RCC 7860 (cell line): Measurements from ENCODE around the gene TMEM86A.

Experiments used
- DNase-seq: peaks from one replicate; pipeline ENCODE4 v3.0.0-alpha.2; 2015; ENCODE audit warnings: low spot score
- FAIRE-seq: peaks from 2 replicates; lab custom pipeline; 2012; peaks lifted over from hg19 to GRCh38; lab: Jason Lieb, UNC

The TMEM86A gene

DNA sequence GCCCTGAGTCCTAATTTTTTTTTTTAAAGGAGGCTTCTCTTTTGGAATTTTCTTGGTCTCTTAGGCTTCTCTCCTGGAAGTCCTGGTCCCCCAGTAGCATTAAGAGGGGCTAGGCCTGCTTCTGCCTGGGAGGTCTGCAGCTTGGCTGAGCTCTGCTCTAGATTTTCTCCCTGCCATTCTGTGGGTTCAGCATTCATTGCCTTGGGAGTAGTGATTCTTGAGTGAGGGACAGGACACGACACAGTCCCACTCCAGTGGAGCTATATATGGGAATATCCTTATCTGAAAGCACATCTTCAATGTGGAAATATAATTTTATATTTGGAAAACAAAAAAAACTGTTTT lies 23.7 kb downstream of the TMEM86A start:
- no peak for FAIRE-seq
- DNase-seq = no peak

DNA sequence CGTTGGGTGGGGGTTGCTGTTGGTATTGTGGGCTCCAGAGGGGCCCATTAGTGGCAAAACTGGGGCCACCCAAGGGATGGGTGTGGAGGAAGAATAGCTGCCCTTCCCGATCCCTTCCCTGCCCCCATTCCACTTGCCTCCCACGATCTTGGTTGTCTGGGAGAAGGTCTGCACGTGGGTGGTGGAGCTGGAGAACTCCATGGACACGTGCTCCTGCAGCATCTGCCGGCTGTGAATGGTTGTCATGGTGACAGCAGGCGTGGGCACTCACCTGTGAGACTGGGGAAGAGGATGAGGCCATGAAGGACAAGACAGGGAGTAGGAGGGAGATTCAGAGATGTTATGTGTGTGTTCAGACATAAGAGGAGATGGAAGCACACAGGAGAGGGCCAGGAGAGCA lies 25.4 kb downstream of the TMEM86A start:
- DNase-seq (no peak), FAIRE-seq (no peak)

DNA sequence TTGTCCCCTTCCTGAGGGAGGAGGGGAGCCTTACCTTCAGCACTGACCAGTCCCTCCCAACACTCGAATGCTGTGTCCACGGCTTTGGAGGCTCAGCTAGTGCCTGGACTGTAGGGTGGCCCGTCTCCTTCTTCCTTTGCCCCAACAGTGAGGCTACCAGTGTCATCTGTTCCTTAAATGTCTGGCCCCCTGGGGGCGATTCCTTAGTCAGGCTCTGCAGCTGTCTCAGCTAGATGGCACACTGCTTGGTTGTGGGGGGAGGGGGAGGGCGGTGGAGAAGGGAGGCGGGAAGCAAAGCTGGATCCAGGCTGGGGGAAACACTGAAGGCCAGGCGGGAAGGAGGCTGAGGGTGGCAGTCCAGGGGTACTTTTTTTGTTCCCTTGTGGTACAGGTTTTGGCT lies 27.5 kb downstream of the TMEM86A start, which contains the start of gene IGSF22:
Gene IGSF22 (minus strand): TSS at position 149 of the 400 bp plus-strand sequence. CDS start 1,952 bp downstream, outside the sequence.
- no peak for DNase-seq
- no peak for FAIRE-seq

DNA sequence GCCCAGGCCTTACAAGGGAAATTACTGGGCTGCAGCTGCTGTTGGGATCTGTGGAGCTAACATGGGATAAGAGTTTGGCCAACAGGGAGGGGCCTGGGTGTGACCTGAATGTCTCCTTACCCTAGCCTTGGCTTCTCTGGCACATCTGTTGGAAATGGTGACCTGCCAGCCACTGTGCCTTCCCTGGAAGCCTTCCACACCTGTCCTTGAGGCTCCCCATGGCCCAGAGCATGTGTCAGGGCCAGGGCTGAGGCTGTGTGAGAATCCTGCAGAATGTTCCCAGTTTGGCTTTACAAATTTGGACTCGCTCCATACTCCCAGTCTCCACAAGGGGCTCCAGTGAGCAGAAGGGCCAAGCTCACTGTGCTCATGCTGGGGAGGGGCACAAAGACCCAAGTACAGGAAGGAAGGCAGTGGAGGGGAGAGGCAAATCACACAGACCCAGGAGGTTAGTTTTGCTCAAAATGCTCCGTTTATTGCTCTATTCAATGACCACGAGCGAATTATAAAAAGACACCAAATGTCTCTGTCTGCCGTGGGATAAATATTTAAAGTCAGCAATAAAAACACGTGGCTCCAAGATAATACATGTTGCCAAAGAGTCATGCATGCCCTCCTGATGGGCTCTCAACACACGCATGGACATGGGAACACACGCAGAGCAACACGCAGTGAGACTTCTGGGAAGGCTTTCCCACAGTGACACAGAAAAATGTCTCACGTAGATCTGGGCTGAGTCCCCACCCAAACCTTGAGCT lies 29.1 kb downstream of the TMEM86A start:
- DNase-seq (peak; percentile 20), FAIRE-seq (no peak)

DNA sequence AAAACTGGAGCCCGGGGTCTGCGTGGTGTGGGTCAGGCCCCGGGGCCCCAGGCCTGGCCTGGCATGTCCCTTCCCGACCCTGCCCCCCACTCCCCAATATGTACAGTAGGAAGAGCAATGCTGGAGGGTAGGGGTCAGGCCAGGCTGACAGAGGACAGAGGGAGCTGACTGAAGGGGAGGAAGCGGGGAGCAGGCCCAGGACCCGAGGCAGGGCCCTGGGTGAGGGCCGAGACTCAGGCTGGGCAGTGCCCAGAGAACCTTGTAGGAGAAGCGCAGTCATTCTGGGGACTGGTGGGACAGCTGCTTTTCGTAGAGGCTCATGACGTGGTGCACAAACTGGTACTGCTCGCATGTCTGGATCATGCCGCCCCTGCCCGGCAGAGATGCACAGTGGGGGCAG lies 30.1 kb downstream of the TMEM86A start:
- DNase-seq (no peak), FAIRE-seq (no peak)

DNA sequence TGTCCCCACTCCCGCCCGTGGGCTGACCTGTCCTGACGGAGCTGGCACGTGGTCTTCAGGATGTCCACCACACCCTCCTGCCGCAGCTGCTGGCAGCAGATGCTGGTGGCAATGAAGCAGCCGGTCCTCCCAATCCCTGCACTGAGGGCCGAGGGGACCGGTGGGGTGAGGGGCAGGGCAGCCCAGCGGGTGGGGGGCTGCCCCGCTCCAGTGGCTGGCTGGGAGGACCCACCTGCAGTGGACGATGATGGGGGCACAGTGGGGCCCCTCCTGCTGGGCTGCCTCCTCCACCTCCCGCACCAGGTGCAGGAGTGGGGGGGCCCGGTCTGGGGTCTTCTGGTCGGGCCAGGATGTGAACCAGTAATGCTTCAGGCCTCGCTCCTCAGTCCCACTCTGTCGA lies 30.8 kb downstream of the TMEM86A start:
- no peak for FAIRE-seq
- DNase-seq = no peak

DNA sequence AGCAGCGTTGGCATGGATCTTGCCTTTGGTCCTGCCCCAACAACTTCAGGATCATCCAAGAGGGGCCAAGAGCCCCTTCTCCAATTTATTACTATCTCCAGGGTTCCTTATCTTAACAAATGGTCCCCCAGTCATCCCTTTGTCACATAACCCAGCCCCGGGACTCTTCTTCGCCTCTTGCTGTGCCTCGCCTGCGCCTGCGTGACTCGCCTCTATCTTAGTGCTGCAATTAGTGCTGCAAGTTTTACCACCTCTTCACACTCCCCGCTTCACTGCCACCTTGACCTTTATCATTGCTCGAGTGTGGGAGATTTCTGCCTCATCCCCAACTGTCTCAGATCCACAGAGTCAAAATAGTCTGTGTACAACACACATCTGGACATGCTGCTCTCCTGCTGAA lies 31.4 kb downstream of the TMEM86A start:
- no peak for DNase-seq
- FAIRE-seq = no peak

DNA sequence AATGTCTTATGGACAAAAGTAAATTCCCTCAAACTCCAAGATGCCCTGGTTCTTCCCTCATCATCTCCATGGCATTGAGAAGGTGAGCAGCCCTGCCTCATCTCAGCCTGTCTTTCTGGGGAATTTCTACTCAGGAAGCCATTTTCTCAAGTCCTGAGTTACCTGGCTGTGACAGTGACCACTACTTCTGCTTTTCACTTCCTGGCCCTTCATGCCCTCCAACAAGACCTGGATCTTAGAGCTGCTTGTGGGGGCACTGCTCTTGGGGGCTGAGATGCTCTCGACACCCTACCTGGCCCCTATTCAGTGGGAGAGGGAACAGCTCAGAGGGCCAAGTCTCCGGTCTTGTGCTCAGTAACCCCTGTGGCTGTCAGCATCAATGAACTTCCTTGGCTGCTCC lies 32.9 kb downstream of the TMEM86A start:
- DNase-seq = no peak
- no peak for FAIRE-seq

DNA sequence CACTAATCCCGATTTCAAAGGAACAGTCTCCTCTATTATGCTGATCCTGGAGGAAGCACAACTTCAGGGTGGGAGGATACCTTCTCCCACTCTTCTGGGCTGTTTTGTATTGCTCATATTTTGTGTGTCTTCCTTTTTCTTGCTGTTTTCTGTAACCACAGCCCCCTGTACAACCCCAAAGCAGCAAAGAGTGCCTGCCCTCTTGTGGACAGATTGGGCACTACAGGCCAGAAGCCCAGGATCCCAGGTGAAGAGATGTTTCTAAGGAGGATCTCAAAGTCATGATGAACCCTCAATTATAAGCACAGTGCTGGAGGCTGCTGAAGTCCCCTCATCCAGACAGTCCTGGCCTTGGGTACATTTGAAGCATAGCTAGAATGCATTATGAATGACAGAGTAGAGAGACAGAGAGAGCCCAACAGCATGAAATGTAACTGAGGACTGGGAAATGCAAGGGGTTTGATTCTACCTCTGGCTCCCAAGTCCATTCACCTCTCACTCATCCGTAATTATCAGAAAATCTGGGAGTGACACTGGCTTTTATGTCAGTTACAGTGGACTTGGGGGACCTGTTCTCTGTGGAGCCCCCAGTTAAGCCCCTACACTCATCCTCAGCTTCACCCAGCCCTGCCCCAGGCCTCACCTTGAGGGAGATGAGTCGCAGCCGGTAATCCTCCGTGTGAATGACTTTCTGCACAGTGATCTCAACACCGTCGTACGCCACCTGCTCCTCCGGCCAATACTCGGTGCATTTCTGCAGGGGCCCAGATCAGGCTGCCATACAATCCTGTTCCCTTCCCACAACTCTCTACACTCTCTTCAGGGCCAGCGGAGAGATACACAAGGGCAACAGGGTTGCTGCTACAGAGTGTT lies 33.6 kb downstream of the TMEM86A start:
- peak; percentile 13 for DNase-seq
- no peak for FAIRE-seq

DNA sequence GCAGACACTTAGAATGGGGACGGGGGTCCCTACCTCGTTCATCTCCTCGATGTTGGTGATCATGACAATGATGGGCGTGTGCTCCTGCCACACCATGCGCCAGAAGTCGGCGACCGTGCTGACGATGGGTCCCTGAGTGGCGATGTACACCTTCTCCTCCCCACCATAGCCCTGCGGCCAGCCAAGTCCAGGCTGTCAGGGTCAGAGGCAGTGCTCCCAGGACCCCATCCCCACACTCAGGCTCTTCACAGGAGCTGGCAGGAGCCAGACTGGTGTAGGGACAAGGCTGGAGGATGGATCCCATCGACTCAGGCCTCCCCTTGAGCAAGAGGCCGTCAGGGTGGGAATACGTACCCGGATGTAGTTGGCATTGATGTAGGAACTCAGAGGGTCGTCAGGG lies 34.6 kb downstream of the TMEM86A start:
- FAIRE-seq = no peak
- no peak for DNase-seq

DNA sequence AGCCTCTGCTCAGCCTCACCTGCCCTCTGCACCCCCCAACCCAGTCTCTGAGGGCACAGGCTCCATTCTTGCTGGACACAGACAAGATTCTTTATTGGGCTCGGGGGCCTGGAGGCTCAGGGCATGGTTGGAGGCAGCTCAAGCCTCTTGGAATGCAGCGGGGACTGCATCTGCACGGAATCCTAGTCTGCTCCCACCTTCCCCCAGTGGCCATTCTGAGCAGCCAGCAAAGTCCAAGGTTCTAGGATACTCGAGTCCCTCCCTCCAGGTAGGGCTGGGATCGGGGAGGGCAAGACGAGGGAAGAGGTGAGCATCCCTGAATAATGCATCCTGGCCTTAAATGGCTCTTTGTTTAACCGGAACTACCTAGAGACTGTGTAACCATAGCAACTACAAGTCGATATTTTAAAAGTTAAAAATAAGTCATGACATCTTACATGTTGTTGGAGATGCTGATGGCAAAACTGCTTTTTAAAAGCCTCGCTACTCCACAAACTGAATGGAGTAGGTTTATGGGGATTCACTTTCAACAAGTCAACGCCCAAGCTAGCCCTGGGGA lies 38.1 kb downstream of the TMEM86A start:
- DNase-seq (no peak), FAIRE-seq (no peak)

DNA sequence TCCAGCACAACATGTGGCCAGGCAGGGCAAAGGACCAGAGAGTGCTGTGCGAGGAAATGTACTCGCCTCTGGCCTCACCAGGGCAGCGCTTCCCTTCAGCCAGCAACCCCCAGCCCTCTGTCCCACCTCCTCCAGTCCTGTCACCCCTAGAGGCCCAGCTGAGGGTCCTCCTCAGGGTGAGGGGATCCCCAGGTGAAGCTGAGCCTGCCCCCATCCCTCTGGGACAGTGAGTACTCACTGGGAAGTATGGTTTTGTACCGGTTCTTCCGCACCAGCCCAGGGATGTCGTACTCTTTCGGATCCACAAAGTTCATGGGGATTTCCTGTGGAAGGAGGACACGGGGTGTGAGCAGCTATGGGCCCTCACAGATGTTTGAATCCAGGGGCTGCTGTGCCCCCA lies 39.1 kb downstream of the TMEM86A start:
- no peak for FAIRE-seq
- DNase-seq = no peak

DNA sequence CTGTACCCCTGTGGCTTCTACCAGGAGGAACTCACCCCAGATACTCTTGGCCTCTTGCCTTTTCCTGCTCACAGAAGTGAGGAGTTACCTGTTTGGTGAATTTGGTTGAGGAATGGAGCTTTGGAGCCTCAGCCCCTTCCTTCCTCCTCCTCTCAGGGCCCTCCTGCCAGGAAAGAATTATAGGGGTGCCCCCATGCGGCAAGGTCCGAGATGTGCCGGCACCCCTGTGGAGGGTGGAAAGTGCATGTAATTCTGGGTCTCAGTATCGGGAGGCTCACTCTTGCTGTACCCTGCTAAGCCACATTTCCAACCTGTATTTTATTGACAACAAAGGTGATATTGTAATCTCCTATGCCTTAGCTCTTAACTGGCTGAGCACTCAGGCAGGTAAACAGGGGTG lies 41.1 kb downstream of the TMEM86A start:
- no peak for FAIRE-seq
- DNase-seq = no peak

DNA sequence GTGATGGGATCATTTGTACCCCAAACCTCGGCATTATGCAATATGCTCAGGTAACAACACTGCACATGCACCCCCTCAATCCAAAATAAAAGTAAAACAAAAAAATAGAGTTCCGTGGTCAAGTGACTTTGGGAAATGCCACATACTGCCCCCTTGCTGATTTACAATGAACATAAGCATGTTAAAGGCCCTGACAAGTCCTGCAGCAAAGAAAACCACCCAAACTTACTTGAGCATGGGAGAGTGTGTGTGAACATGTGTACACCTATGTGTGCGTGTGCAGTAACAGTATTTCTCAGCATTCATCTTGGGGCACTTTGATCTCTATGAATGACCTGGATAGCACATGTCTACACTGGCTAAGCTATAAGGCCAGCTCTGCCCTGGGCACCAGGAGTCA lies 43.2 kb downstream of the TMEM86A start:
- DNase-seq (no peak), FAIRE-seq (no peak)

DNA sequence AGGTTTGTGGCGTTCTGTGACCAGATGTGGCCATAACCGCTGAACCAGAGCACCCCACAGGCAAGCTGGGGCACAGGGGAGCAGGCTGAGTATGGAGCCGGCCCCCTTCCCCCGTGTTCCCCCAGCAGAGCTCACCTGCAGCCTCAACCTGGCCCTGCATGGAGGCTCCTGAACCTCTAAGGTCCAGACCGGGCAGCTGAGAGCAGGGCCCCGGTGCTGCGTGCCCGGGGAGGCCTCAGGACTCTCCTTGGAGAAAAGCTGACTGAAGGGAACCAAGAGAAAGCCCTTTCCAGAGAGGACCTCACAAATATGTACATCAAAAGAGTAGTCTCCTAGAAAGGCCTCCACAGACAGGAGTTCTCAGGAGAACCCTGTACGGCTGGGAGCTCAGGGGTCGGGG lies 44.8 kb downstream of the TMEM86A start:
- DNase-seq = no peak
- no peak for FAIRE-seq

DNA sequence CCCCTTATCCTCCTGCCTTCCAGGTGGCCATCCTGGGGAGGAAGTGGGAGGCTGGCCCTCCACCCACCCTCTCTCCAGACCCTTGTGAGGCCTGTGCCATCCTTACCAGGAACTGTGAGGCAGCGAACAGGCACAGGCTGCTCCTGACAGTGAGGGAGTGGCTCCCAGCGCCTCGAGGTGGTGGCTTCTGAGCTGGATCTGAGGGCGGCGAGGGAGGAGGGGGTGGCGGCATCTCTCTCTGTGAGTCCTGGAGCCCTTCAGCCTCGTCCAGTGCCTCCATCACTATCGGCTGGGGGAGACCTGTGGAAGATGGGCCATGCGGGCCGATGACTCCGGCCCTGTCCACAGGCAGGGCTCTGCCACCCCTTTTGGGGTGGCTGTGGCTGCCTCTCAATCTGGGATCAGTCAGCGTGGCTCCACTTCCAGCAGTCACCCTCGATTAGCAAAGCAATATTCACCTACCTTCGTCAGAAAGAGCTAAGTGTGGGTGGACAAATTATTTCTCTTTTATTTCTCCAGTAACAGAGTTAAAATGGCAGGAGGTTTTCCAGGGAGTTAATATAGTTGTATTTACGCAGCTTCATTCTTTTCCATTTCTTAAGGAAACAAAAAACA lies 45.4 kb downstream of the TMEM86A start:
- DNase-seq (no peak), FAIRE-seq (no peak)

DNA sequence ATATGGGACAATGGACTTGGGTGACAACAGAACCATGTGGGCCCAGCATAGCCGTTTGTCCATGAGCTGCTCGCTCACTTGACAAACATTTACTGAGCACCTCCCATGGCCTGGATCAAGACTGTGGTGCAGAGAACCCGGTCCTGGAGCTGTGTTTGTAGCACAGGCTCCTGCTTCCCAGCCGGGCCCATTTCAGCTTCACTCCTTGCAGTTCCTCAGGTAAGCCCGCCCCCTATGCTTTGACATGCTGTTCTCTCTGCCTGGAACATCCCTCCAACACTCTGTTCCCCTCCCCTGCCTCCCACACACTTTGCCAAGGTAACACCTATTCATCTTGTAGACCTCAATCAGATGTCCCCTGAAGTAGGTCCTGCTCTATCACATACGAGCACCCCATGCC lies 46.7 kb downstream of the TMEM86A start:
- FAIRE-seq (no peak), DNase-seq (no peak)

DNA sequence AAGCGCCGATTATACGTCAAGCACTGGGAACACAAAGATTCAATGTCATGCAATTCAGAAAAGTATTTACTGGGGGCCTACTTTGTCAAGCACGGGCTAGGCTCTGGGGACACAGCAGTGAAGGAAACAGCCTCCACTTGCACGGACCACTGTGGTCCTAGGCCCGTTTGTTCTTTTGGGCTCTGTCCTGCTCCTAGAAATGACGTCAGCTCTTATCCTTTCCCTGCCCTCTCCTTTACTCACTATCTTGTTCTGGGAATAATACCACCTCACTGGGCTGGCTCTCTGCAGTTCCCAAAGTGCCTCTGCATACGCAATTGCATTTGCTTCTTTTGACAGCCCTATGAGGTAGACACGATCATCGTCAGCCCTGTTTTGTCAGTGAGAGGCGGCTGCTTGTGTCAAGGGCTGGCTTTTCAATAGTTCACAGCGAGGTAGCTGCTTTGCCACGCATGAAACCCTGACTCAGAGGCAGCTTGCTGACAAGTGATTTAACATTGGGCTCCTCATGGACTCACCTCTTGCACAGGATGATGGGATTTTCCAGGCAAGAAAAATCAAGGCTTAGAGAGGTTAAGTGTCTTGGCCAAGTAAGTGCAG lies 50.3 kb downstream of the TMEM86A start:
- DNase-seq (peak; percentile 18), FAIRE-seq (no peak)

DNA sequence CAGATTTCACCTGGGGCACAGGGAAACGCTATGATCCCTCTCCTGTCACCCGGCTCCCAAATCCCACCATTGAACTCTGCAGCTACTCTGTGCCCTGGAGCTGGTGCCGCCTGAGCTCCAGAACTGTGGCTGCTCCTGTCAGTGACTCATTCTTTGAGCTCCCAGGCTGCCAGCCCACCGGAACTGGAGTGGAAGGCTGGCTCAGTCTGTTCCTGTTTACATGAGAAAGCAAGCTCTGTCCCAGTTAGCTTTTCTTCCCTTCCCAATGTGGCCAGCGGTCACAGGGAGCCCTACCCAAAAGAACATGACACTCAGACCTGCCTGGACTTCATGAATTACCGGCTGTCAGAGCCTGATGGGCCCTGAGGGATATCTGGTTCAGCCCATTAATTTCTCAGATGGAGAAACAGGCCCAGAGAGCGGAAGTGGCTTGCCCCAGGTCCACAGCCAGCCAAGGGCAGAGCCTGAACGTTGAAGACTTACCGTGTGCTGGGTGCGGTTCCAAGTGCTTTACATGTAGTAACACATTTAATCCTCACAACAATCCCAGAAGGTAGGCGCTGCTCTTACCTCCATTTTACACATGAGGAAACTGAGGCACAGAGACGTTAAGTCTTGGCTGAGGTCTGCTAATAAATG lies 51.2 kb downstream of the TMEM86A start:
- FAIRE-seq (peak; percentile 66), DNase-seq (peak; percentile 60)

DNA sequence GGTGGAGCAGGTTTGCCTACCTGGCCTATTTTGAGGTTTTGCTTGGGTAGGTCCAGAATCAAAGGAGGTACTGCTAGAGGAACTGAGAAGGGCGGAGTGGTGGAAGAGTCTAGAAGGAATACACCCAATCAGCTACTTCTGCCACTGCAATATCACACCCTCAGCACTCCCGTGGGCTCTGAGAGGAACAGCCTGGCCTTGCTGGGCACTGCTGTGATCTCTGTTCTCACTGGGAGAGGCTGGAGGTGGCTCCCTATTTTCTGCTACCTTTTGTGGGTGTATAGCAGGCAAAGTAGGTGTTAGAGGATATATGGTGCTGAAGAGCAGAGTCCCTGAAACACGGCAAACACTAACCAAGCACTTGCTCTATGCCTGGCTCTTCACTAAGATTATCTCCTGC lies 52.4 kb downstream of the TMEM86A start:
- FAIRE-seq = no peak
- DNase-seq = no peak

DNA sequence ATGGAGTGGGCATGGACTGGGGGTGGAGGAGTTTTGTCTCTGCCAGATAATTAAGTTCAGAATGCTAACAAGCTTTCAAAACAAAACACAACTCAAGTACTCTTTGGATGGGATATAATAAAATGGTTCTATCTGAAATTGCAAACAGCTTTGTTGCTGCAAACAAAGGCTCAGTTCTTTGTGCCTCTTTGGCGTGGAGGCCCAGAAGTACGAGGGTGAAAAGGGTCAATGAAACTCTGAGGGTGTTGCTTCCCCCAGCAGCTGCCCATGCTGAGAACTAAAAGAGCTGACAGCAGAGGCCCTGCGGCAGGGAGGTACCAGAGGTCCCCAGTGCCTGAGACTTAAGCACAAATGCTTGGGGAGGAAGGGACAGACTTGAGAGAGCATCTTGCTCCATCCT lies 53.9 kb downstream of the TMEM86A start:
- DNase-seq = no peak
- FAIRE-seq = no peak
